ENCODE measurements around the gene ATP9A.

DNA sequence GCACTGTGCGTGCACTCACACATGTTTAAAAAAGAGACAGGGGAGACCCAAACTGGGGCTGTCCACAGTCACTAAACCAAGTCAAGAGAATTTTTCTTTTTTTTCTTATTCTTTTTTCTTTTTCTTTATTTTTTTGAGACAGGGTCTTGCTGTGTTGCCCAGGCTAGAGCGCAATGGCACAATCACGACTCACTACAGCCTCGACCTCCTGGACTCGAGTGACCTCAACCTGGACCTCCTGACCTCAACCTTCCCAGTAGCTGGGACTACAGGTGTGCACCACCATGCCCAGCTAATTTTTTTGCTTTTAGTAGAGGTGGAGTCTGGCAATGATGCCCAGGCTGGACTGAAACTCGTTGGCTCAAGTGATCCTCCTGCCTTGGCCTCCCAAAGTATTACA is 136.2 kb downstream of the ATP9A start:
- TF ChIP-seq, protein P1, sequence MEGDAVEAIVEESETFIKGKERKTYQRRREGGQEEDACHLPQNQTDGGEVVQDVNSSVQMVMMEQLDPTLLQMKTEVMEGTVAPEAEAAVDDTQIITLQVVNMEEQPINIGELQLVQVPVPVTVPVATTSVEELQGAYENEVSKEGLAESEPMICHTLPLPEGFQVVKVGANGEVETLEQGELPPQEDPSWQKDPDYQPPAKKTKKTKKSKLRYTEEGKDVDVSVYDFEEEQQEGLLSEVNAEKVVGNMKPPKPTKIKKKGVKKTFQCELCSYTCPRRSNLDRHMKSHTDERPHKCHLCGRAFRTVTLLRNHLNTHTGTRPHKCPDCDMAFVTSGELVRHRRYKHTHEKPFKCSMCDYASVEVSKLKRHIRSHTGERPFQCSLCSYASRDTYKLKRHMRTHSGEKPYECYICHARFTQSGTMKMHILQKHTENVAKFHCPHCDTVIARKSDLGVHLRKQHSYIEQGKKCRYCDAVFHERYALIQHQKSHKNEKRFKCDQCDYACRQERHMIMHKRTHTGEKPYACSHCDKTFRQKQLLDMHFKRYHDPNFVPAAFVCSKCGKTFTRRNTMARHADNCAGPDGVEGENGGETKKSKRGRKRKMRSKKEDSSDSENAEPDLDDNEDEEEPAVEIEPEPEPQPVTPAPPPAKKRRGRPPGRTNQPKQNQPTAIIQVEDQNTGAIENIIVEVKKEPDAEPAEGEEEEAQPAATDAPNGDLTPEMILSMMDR (IDR thresholded peaks at IDR 0.05; ENCODE audit: poor library complexity, severe bottlenecking): no peak
- TF ChIP-seq EP300 (conservative IDR thresholded peaks at IDR 0.05; ENCODE audit: poor library complexity, severe bottlenecking) (no peak), SMC3 (conservative IDR thresholded peaks at IDR 0.05; ENCODE audit: poor library complexity) (no peak), POLR2AphosphoS5 (IDR thresholded peaks at IDR 0.05) (no peak), RAD21 (conservative IDR thresholded peaks at IDR 0.05) (no peak), MXI1 (conservative IDR thresholded peaks at IDR 0.05; ENCODE audit: poor library complexity, severe bottlenecking) (no peak), EZH2 (IDR thresholded peaks at IDR 0.05; ENCODE audit: borderline replicate concordance, insufficient read depth, low read length, poor library complexity, severe bottlenecking) (no peak)
- TF ChIP-seq, protein P2, sequence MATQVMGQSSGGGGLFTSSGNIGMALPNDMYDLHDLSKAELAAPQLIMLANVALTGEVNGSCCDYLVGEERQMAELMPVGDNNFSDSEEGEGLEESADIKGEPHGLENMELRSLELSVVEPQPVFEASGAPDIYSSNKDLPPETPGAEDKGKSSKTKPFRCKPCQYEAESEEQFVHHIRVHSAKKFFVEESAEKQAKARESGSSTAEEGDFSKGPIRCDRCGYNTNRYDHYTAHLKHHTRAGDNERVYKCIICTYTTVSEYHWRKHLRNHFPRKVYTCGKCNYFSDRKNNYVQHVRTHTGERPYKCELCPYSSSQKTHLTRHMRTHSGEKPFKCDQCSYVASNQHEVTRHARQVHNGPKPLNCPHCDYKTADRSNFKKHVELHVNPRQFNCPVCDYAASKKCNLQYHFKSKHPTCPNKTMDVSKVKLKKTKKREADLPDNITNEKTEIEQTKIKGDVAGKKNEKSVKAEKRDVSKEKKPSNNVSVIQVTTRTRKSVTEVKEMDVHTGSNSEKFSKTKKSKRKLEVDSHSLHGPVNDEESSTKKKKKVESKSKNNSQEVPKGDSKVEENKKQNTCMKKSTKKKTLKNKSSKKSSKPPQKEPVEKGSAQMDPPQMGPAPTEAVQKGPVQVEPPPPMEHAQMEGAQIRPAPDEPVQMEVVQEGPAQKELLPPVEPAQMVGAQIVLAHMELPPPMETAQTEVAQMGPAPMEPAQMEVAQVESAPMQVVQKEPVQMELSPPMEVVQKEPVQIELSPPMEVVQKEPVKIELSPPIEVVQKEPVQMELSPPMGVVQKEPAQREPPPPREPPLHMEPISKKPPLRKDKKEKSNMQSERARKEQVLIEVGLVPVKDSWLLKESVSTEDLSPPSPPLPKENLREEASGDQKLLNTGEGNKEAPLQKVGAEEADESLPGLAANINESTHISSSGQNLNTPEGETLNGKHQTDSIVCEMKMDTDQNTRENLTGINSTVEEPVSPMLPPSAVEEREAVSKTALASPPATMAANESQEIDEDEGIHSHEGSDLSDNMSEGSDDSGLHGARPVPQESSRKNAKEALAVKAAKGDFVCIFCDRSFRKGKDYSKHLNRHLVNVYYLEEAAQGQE (IDR thresholded peaks at IDR 0.05; ENCODE audit: borderline replicate concordance): no peak

Measured in neural cell (in vitro differentiated cells).